HEK293 (cell line): Measurements from ENCODE around the gene AFDN.

ENCODE experiments used
- CTCF ChIA-PET: fragments of 350-600 bp; formaldehyde crosslinking; extraction: SDS; loops from one replicate; lab custom pipeline; 2021; ENCODE audit warnings: antibody characterized with exemption; lab: Yijun Ruan, JAX
- POLR2A ChIA-PET: fragments of 300-600 bp; formaldehyde crosslinking; extraction: SDS; loops from one replicate; lab custom pipeline; 2020; ENCODE audit warnings: antibody characterized with exemption, inconsistent platforms; lab: Yijun Ruan, JAX
- H3K27ac ChIP-seq: fragments of 200-500 bp; sonication (Bioruptor generic); 2 replicates; pipeline ENCODE4 v1.5.1; 2014; ENCODE audit warnings: low read depth, low read length, control low read depth, inconsistent platforms; ENCODE audit errors: extremely low read depth
- H3K36me3 ChIP-seq, 2 experiments: fragments of 200-500 bp in 1 of 2; sonication (Bioruptor generic) in 1 of 2; 1 replicate in 1 of 2; 2 replicates in 1 of 2; pipeline ENCODE4 v1.5.1; 2014 to 2017; ENCODE audit warnings: inconsistent platforms in 2 of 2, low read length in 2 of 2; ENCODE audit not compliant: control insufficient read depth in 2 of 2, insufficient read depth in 1 of 2
- H3K4me1 ChIP-seq: fragments of 200-500 bp; sonication (Bioruptor generic); 2 replicates; pipeline ENCODE4 v1.5.1; 2014; ENCODE audit warnings: mild to moderate bottlenecking, low read length, inconsistent platforms; ENCODE audit not compliant: control insufficient read depth, insufficient read depth
- H3K4me3 ChIP-seq: 2 replicates; pipeline ENCODE4 v1.5.1; 2011; ENCODE audit warnings: low read depth, mild to moderate bottlenecking, control low read depth, low read length, moderate library complexity
- H3K9me3 ChIP-seq: fragments of 200-500 bp; sonication (Bioruptor generic); 2 replicates; pipeline ENCODE4 v1.5.1; 2014; ENCODE audit warnings: low read depth, low read length, inconsistent platforms; ENCODE audit not compliant: control insufficient read depth, insufficient read depth
- KLF9 ChIP-seq: fragments of 450-650 bp; formaldehyde crosslinking; IDR thresholded peaks from 2 replicates; pipeline ENCODE4 v1.5.1; 2016; ENCODE audit warnings: missing biosample characterization, missing genetic modification characterization, low read depth
- SALL2 ChIP-seq: fragments of 450-650 bp; formaldehyde crosslinking; IDR thresholded peaks from 2 replicates; pipeline ENCODE4 v1.5.0; 2017; ENCODE audit warnings: missing biosample characterization, mild to moderate bottlenecking, missing genetic modification characterization, borderline replicate concordance
- SP2 ChIP-seq: fragments of 450-650 bp; formaldehyde crosslinking; IDR thresholded peaks from 2 replicates; pipeline ENCODE4 v1.5.1; 2016; ENCODE audit warnings: missing biosample characterization, missing genetic modification characterization
- ZIC2 ChIP-seq: fragments of 450-650 bp; formaldehyde crosslinking; IDR thresholded peaks from 2 replicates; pipeline ENCODE4 v1.5.1; 2016; ENCODE audit warnings: missing biosample characterization, missing genetic modification characterization
- ZNF140 ChIP-seq: fragments of 450-650 bp; formaldehyde crosslinking; IDR thresholded peaks from 2 replicates; pipeline ENCODE4 v1.5.1; 2016; ENCODE audit warnings: missing biosample characterization, missing genetic modification characterization
- ZNF146 ChIP-seq: fragments of 450-650 bp; formaldehyde crosslinking; IDR thresholded peaks from 2 replicates; pipeline ENCODE4 v1.5.1; 2016; ENCODE audit warnings: missing biosample characterization, missing genetic modification characterization
- ZNF214 ChIP-seq: fragments of 450-650 bp; formaldehyde crosslinking; IDR thresholded peaks from 2 replicates; pipeline ENCODE4 v1.5.1; 2017; ENCODE audit warnings: missing biosample characterization, mild to moderate bottlenecking, missing genetic modification characterization, borderline replicate concordance
- ZNF521 ChIP-seq: fragments of 450-650 bp; formaldehyde crosslinking; IDR thresholded peaks from 2 replicates; pipeline ENCODE4 v1.5.1; 2017; ENCODE audit warnings: missing biosample characterization, mild to moderate bottlenecking, missing genetic modification characterization
- ZNF544 ChIP-seq: fragments of 450-650 bp; formaldehyde crosslinking; IDR thresholded peaks from 2 replicates; pipeline ENCODE4 v1.5.0; 2017; ENCODE audit warnings: missing biosample characterization, missing genetic modification characterization
- ZNF596 ChIP-seq: fragments of 450-650 bp; IDR thresholded peaks from 2 replicates; pipeline ENCODE4 v1.5.0; 2018; ENCODE audit warnings: missing biosample characterization, mild to moderate bottlenecking, missing genetic modification characterization, moderate library complexity
- ZNF677 ChIP-seq: fragments of 450-650 bp; IDR thresholded peaks from 2 replicates; pipeline ENCODE4 v1.5.0; 2018; ENCODE audit warnings: missing biosample characterization, mild to moderate bottlenecking, missing genetic modification characterization, moderate library complexity
- ZNF76 ChIP-seq: fragments of 450-650 bp; formaldehyde crosslinking; IDR thresholded peaks from 2 replicates; pipeline ENCODE4; 2016; ENCODE audit warnings: low read depth, missing biosample characterization, missing genetic modification characterization, borderline replicate concordance
- ZNF776 ChIP-seq: fragments of 450-650 bp; formaldehyde crosslinking; IDR thresholded peaks from 2 replicates; pipeline ENCODE4 v1.5.0; 2017; ENCODE audit warnings: missing biosample characterization, missing genetic modification characterization, borderline replicate concordance
- TF ChIP-seq, protein P1 (sequence below): sonication (generic); formaldehyde crosslinking; IDR thresholded peaks from 2 replicates; pipeline ENCODE4 v1.8.1; 2022; ENCODE audit warnings: mild to moderate bottlenecking, moderate library complexity, missing genetic modification reagents
- TF ChIP-seq, protein P2 (sequence below): fragments of 450-650 bp; formaldehyde crosslinking; IDR thresholded peaks from 2 replicates; pipeline ENCODE4 v1.5.1; 2016; ENCODE audit warnings: missing biosample characterization, missing genetic modification characterization
- TF ChIP-seq, protein P3 (sequence below): fragments of 450-650 bp; formaldehyde crosslinking; IDR thresholded peaks from 2 replicates; pipeline ENCODE4 v1.5.1; 2016; ENCODE audit warnings: missing biosample characterization, missing genetic modification characterization

Gene AFDN

DNA sequence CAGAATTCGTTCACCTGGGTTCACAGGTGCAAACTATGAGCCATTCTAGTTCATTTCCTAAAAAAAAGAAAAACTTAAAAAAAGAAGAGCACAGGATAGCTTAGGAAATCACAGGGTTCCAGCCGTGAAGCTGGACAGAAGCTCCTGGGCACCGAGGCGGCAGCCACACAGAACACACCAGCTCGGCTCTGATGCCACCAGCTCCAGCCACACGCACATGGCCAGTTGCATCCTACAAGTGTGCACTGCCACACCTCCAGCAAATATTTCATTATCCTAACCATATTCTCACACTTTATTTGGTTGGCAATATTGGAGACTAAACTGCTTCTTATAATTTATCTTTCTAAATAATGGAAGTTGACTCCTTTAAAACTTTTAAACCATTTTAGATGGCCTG lies 26.2 kb upstream of the AFDN start:
- no peaks in the 10 kb centered on the region for H3K9me3 ChIP-seq
- no peak for TF ChIP-seq ZNF776 (tag by site-specific recombination)
- no peak for TF ChIP-seq KLF9 (tag by site-specific recombination)
- no peak for TF ChIP-seq ZIC2
- TF ChIP-seq, all 188 proteins: peak for 0
- POLR2A ChIA-PET = no interaction called here
- CTCF ChIA-PET = no interaction called here
- Histone ChIP-seq H3K4me1 (no peaks in the 10 kb centered on the region), H3K36me3 (no peaks in the 10 kb centered on the region), H3K27ac (no peak overlapping the region), H3K4me3 (no peak overlapping the region)

DNA sequence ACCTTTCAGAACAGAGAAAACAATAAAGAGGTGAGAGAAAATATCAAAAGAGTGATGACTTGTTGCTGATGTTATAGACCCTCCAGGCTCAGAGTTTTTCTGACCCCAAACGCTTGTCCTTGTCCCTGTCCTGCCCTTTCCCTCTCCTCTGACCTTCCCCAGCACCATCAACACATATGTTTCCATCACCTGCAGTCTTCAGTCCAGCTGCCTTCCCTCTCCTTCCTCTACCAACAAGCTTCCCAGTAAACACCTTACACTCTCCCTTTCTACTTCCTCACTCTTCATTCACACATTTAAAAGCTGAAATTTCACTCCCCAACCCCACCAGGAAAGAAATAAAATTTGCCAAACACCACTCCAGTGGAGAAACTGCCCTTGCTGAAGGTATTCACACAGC lies 25.4 kb upstream of the AFDN start:
- ChIA-PET CTCF (interaction anchor here (0.6 to 0.7 kb wide), 2 partner anchors 10 to 1096 kb away, joined by 4 read pairs; no protein-coding TSS in a partner anchor), POLR2A (no interaction called here)
- Histone ChIP-seq H3K4me1 (no peaks in the 10 kb centered on the region), H3K36me3 (no peaks in the 10 kb centered on the region), H3K4me3 (no peak overlapping the region), H3K27ac (no peak overlapping the region), H3K9me3 (no peaks in the 10 kb centered on the region)
- TF ChIP-seq ZNF140 (tag by site-specific recombination) (no peak), ZNF76 (no peak), SALL2 (no peak), ZNF214 (tag by site-specific recombination) (no peak), ZIC2 (no peak), ZNF677 (tag by site-specific recombination) (no peak), ZNF146 (tag by site-specific recombination) (no peak), SP2 (tag by site-specific recombination) (no peak)
- TF ChIP-seq, protein P1, sequence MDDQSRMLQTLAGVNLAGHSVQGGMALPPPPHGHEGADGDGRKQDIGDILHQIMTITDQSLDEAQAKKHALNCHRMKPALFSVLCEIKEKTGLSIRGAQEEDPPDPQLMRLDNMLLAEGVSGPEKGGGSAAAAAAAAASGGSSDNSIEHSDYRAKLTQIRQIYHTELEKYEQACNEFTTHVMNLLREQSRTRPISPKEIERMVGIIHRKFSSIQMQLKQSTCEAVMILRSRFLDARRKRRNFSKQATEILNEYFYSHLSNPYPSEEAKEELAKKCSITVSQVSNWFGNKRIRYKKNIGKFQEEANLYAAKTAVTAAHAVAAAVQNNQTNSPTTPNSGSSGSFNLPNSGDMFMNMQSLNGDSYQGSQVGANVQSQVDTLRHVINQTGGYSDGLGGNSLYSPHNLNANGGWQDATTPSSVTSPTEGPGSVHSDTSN (CRISPR knock-in tag) = no peak
- TF ChIP-seq, protein P2, sequence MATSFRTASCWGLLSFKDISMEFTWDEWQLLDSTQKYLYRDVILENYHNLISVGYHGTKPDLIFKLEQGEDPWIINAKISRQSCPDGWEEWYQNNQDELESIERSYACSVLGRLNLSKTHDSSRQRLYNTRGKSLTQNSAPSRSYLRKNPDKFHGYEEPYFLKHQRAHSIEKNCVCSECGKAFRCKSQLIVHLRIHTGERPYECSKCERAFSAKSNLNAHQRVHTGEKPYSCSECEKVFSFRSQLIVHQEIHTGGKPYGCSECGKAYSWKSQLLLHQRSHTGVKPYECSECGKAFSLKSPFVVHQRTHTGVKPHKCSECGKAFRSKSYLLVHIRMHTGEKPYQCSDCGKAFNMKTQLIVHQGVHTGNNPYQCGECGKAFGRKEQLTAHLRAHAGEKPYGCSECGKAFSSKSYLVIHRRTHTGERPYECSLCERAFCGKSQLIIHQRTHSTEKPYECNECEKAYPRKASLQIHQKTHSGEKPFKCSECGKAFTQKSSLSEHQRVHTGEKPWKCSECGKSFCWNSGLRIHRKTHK (tag by site-specific recombination) = no peak

DNA sequence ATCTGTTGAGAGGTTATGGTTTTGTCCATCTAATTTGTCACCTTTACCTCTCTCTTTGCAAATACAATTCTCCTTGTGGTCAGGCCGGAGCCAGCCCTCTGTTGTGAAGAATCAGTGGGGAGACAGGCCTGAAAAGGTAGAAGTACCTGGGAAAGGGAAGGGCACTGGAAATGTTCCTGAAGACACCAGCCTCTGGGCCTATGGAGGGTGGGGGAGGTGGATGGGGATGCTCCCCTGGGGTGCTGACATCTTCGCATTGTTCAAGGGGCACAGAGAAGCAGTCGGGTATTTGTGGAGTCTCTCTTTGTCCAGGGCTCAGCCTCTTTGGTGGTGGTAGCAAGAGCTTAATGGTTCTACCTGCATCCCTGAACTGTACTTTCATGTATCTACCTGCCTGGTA lies 24.4 kb upstream of the AFDN start:
- Histone ChIP-seq H3K4me3 (no peak overlapping the region), H3K4me1 (no peaks in the 10 kb centered on the region), H3K27ac (no peak overlapping the region), H3K9me3 (no peaks in the 10 kb centered on the region), H3K36me3 (no peaks in the 10 kb centered on the region)
- POLR2A ChIA-PET = no interaction called here
- no peak for TF ChIP-seq ZNF544 (tag by site-specific recombination)
- TF ChIP-seq ZNF596 (tag by site-specific recombination) = no peak
- TF ChIP-seq ZNF521 (tag by site-specific recombination) = no peak
- CTCF ChIA-PET = no interaction called here

DNA sequence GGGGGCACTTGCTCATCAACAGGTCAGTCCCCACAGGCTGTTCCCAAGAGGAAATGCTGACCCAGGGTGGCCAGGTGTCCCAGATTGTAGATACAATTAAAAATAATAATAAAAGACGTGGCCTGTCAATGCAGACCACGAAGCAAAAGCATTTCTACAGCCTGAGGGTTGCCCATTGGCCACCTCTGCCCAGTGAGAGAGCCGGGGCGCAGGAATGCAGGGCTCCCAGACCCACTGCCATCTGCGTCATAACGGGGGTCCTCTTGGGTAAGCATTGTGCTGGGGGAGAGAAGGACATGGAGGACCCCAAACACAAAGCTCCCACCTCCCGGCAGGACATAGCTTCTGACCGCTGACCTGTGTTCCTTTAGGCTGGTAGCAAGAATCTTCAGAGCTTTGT lies 22.9 kb upstream of the AFDN start:
- Histone ChIP-seq H3K4me1 (no peaks in the 10 kb centered on the region), H3K9me3 (no peaks in the 10 kb centered on the region), H3K36me3 (no peaks in the 10 kb centered on the region), H3K27ac (no peak overlapping the region), H3K4me3 (no peak overlapping the region)
- TF ChIP-seq, protein P3, sequence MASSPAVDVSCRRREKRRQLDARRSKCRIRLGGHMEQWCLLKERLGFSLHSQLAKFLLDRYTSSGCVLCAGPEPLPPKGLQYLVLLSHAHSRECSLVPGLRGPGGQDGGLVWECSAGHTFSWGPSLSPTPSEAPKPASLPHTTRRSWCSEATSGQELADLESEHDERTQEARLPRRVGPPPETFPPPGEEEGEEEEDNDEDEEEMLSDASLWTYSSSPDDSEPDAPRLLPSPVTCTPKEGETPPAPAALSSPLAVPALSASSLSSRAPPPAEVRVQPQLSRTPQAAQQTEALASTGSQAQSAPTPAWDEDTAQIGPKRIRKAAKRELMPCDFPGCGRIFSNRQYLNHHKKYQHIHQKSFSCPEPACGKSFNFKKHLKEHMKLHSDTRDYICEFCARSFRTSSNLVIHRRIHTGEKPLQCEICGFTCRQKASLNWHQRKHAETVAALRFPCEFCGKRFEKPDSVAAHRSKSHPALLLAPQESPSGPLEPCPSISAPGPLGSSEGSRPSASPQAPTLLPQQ (tag by site-specific recombination) = no peak
- CTCF ChIA-PET = no interaction called here
- POLR2A ChIA-PET = no interaction called here
